H9 (cell line): ENCODE results near the gene LY6G6F. TPM values are rescaled to one million over a fixed set of nuclear protein-coding genes. Genes with fewer than 3 reads are reported as not detected.

Experiments
- DNase-seq: peaks from one replicate; pipeline ENCODE4 v3.0.0-alpha.2; 2017
- H2AFZ ChIP-seq: one replicate; pipeline ENCODE4 v1.6.1; 2013; ENCODE audit warnings: mild to moderate bottlenecking, low read length, control low read depth, moderate library complexity
- H2AK5ac ChIP-seq: 2 replicates; pipeline ENCODE4 v1.6.1; 2013; ENCODE audit warnings: low read length, control low read depth, mixed read lengths; ENCODE audit not compliant: insufficient read length
- H2BK120ac ChIP-seq: one replicate; pipeline ENCODE4 v1.6.1; 2013; ENCODE audit warnings: low read depth, mild to moderate bottlenecking, low read length, control low read depth, inconsistent platforms; ENCODE audit not compliant: poor library complexity, severe bottlenecking
- H2BK12ac ChIP-seq: 2 replicates; pipeline ENCODE4 v1.6.1; 2013; ENCODE audit warnings: low read length, control low read depth, mixed read lengths, low read depth; ENCODE audit not compliant: insufficient read length
- H2BK15ac ChIP-seq: 2 replicates; pipeline ENCODE4 v1.6.1; 2013; ENCODE audit warnings: low read depth, low read length, control low read depth
- H2BK20ac ChIP-seq: one replicate; pipeline ENCODE4 v1.6.1; 2013; ENCODE audit warnings: low read depth, mild to moderate bottlenecking, low read length, control low read depth, inconsistent platforms; ENCODE audit not compliant: poor library complexity, severe bottlenecking
- H2BK5ac ChIP-seq: 2 replicates; pipeline ENCODE4 v1.6.1; 2013; ENCODE audit warnings: low read length, control low read depth, mixed read lengths; ENCODE audit not compliant: insufficient read length
- H3K14ac ChIP-seq: 2 replicates; pipeline ENCODE4 v1.6.1; 2013; ENCODE audit warnings: low read length, control low read depth; ENCODE audit not compliant: insufficient read depth
- H3K18ac ChIP-seq: 2 replicates; pipeline ENCODE4 v1.6.1; 2013; ENCODE audit warnings: low read depth, mild to moderate bottlenecking, mixed read lengths, low read length, control low read depth; ENCODE audit not compliant: insufficient read length
- H3K23ac ChIP-seq: 2 replicates; pipeline ENCODE4 v1.6.1; 2013; ENCODE audit warnings: low read length, control low read depth, mixed read lengths, low read depth; ENCODE audit not compliant: insufficient read length
- H3K23me2 ChIP-seq: 2 replicates; pipeline ENCODE4 v1.6.1; 2013; ENCODE audit warnings: low read depth, mild to moderate bottlenecking, mixed read lengths, low read length, control low read depth; ENCODE audit not compliant: insufficient read length, poor library complexity, severe bottlenecking
- H3K27ac ChIP-seq: 2 replicates; pipeline ENCODE4 v1.5.1; 2013; ENCODE audit warnings: low read length, control low read depth, mixed read lengths, low read depth; ENCODE audit not compliant: insufficient read length
- H3K27me3 ChIP-seq: 2 replicates; pipeline ENCODE4 v1.6.1; 2013; ENCODE audit warnings: low read length, control low read depth, inconsistent platforms; ENCODE audit not compliant: insufficient read depth
- H3K4ac ChIP-seq: 2 replicates; pipeline ENCODE4 v1.6.1; 2013; ENCODE audit warnings: low read depth, mild to moderate bottlenecking, control low read depth, inconsistent platforms, low read length, moderate library complexity
- H3K4me1 ChIP-seq: 2 replicates; pipeline ENCODE4 v1.6.1; 2013; ENCODE audit warnings: low read length, control low read depth, inconsistent platforms; ENCODE audit not compliant: insufficient read depth
- H3K4me2 ChIP-seq: 2 replicates; pipeline ENCODE4 v1.6.1; 2013; ENCODE audit warnings: low read length, control low read depth, mixed read lengths; ENCODE audit not compliant: insufficient read length, insufficient read depth
- H3K56ac ChIP-seq: 2 replicates; pipeline ENCODE4 v1.6.1; 2013; ENCODE audit warnings: low read depth, mild to moderate bottlenecking, mixed read lengths, low read length, control low read depth; ENCODE audit not compliant: insufficient read length
- H3K79me1 ChIP-seq: 2 replicates; pipeline ENCODE4 v1.6.1; 2013; ENCODE audit warnings: low read depth, mild to moderate bottlenecking, moderate library complexity, low read length, control low read depth, inconsistent platforms; ENCODE audit not compliant: insufficient read depth, poor library complexity, severe bottlenecking
- H3K79me2 ChIP-seq: 2 replicates; pipeline ENCODE4 v1.6.1; 2013; ENCODE audit warnings: low read length, control low read depth, inconsistent platforms; ENCODE audit not compliant: insufficient read depth
- H3K9ac ChIP-seq: 2 replicates; pipeline ENCODE4 v1.6.1; 2013; ENCODE audit warnings: low read length, control low read depth, mixed read lengths; ENCODE audit not compliant: insufficient read length; ENCODE audit errors: extremely low read depth
- H3K9me3 ChIP-seq: one replicate; pipeline ENCODE4 v1.6.1; 2013; ENCODE audit warnings: low read depth, low read length, inconsistent platforms; ENCODE audit not compliant: control insufficient read depth
- H3T11ph ChIP-seq: one replicate; pipeline ENCODE4 v1.6.1; 2013; ENCODE audit warnings: mild to moderate bottlenecking, low read length, control low read depth, inconsistent platforms
- H4K20me1 ChIP-seq: one replicate; pipeline ENCODE4 v1.6.1; 2013; ENCODE audit not compliant: control insufficient read depth, insufficient read length, insufficient read depth
- H4K5ac ChIP-seq: 2 replicates; pipeline ENCODE4 v1.6.1; 2013; ENCODE audit warnings: low read depth, mild to moderate bottlenecking, mixed read lengths, low read length, control low read depth; ENCODE audit not compliant: insufficient read length
- H4K8ac ChIP-seq: replicated peaks from 2 replicates; pipeline ENCODE4 v1.6.1; 2013; ENCODE audit warnings: low read length, control low read depth, mixed read lengths, low read depth; ENCODE audit not compliant: insufficient read length
- H4K91ac ChIP-seq: 2 replicates; pipeline ENCODE4 v1.6.1; 2013; ENCODE audit warnings: low read depth, mild to moderate bottlenecking, moderate library complexity, mixed read lengths, low read length, control low read depth; ENCODE audit not compliant: insufficient read length
- H3K27ac Mint-ChIP-seq, 3 experiments: 2 replicates in 2 of 3; 3 replicates in 1 of 3; pipeline ENCODE4 v1.8.0; 2020 to 2021; ENCODE audit warnings: mixed read lengths in 3 of 3, mild to moderate bottlenecking in 1 of 3, moderate library complexity in 1 of 3
- H3K27me3 Mint-ChIP-seq: 2 replicates; pipeline ENCODE4 v1.8.0; 2021; ENCODE audit warnings: low read depth, mild to moderate bottlenecking, moderate library complexity, mixed read lengths
- H3K36me3 Mint-ChIP-seq, 3 experiments: 2 replicates in 2 of 3; 3 replicates in 1 of 3; pipeline ENCODE4 v1.8.0; 2020 to 2021; ENCODE audit warnings: low read depth in 3 of 3, mixed read lengths in 3 of 3; ENCODE audit not compliant: insufficient read depth in 1 of 3
- H3K4me1 Mint-ChIP-seq, 2 experiments: 2 replicates each; pipeline ENCODE4 v1.8.0; 2020; ENCODE audit warnings: mixed read lengths in 2 of 2
- H3K4me3 Mint-ChIP-seq, 2 experiments: 2 replicates in 1 of 2; 3 replicates in 1 of 2; pipeline ENCODE4 v1.8.0; 2020 to 2021; ENCODE audit warnings: mild to moderate bottlenecking in 2 of 2, mixed read lengths in 2 of 2, moderate library complexity in 1 of 2
- H3K9me3 Mint-ChIP-seq, 2 experiments: 2 replicates in 1 of 2; 3 replicates in 1 of 2; pipeline ENCODE4 v1.8.0; 2020; ENCODE audit warnings: mild to moderate bottlenecking in 2 of 2, mixed read lengths in 2 of 2, moderate library complexity in 1 of 2
- WGBS: extraction: QIAGEN DNeasy Blood & Tissue Kit; methylation state at CpG from one replicate; pipeline ENCODE4 v1.1.7; 2013; ENCODE audit warnings: missing lambda C conversion rate, low lambda C conversion rate, mixed read lengths; ENCODE audit not compliant: insufficient read length; ENCODE audit errors: extremely low coverage; 5-methylcytosine and 5-hydroxymethylcytosine counted together
- total RNA-seq: library from RNA; stranded (reverse); gene quantifications from 2 replicates; pipeline ENCODE4 v1.2.1, GENCODE V29; 2021
- TF ChIP-seq, protein P1 (sequence below): fragments of 200-600 bp; sonication (generic); conservative IDR thresholded peaks from 3 replicates; pipeline ENCODE4 v1.8.0; 2021; ENCODE audit warnings: antibody characterized with exemption, mild to moderate bottlenecking

Gene LY6G6F
- total RNA-seq, 1 experiment from 2014 or later = not detected

- no peak within 1 kb of the TSS for H3T11ph ChIP-seq
- no peak within 1 kb of the TSS for H2AK5ac ChIP-seq
- H3K14ac ChIP-seq = peak within 1 kb of the TSS; percentile 66
- Mint-ChIP-seq H3K4me1 (peaks cover 30 to 37% of the 10 kb centered on the region in 2 experiments), H3K27ac (peak within 1 kb of the TSS; percentile 99), H3K9me3 (no peaks in the 10 kb centered on the region), H3K4me3 (peak within 1 kb of the TSS; percentile 99), H3K27me3 (no peaks in the 10 kb centered on the region; the same call in 1 of the 2 replicates), H3K36me3 (peaks cover 47 to 73% (median 63%) of the 10 kb centered on the region in 3 experiments)
- H3K79me1 ChIP-seq = peaks cover 11% of the 10 kb centered on the region
- TF ChIP-seq, protein P1, sequence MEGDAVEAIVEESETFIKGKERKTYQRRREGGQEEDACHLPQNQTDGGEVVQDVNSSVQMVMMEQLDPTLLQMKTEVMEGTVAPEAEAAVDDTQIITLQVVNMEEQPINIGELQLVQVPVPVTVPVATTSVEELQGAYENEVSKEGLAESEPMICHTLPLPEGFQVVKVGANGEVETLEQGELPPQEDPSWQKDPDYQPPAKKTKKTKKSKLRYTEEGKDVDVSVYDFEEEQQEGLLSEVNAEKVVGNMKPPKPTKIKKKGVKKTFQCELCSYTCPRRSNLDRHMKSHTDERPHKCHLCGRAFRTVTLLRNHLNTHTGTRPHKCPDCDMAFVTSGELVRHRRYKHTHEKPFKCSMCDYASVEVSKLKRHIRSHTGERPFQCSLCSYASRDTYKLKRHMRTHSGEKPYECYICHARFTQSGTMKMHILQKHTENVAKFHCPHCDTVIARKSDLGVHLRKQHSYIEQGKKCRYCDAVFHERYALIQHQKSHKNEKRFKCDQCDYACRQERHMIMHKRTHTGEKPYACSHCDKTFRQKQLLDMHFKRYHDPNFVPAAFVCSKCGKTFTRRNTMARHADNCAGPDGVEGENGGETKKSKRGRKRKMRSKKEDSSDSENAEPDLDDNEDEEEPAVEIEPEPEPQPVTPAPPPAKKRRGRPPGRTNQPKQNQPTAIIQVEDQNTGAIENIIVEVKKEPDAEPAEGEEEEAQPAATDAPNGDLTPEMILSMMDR = no peak
- peaks cover 6% of the 10 kb centered on the region; the same call in 1 of the 2 replicates for H3K79me2 ChIP-seq
- H3K18ac ChIP-seq = peak within 1 kb of the TSS; percentile 81
- no peak within 1 kb of the TSS for H4K8ac ChIP-seq
- H2BK12ac ChIP-seq = no peak within 1 kb of the TSS
- peak within 1 kb of the TSS; percentile 41 for H4K5ac ChIP-seq
- H3K56ac ChIP-seq = peak within 1 kb of the TSS; percentile 38
- H2BK20ac ChIP-seq = no peak within 1 kb of the TSS
- no peak within 1 kb of the TSS for H3K23ac ChIP-seq
- peak within 1 kb of the TSS; percentile 17 for H2BK5ac ChIP-seq
- no peaks in the 10 kb centered on the region for H4K20me1 ChIP-seq
- H3K4me2 ChIP-seq = peak within 1 kb of the TSS; percentile 96
- H3K4me1 ChIP-seq = no peaks in the 10 kb centered on the region
- no peak within 1 kb of the TSS for H2AFZ ChIP-seq
- no peak within 1 kb of the TSS for H4K91ac ChIP-seq
- H2BK15ac ChIP-seq = no peak within 1 kb of the TSS
- H3K27ac ChIP-seq = peak within 1 kb of the TSS; percentile 87
- H3K27me3 ChIP-seq = no peaks in the 10 kb centered on the region
- no peak within 1 kb of the TSS for H3K4ac ChIP-seq
- WGBS = no CpG with 5 or more reads among the region's 39 CpGs
- DNase-seq = peak; percentile 82
- H3K23me2 ChIP-seq = peaks cover 24% of the 10 kb centered on the region
- H3K9ac ChIP-seq = peak within 1 kb of the TSS; percentile 89
- H2BK120ac ChIP-seq = no peak within 1 kb of the TSS
- no peaks in the 10 kb centered on the region for H3K9me3 ChIP-seq
Observed at GRCh38 chr6:31664790-31665500, 41.7 kb upstream of the LY6G6F start, which contains the start of gene GPANK1. Gene GPANK1 (minus strand): TSS chr6:31664997. CDS start chr6:31664478, 519 bp downstream.
